GM18951 (cell line): ENCODE data around the gene TP73.

Source experiments
- POLR2A ChIP-seq: IDR thresholded peaks from 4 replicates; pipeline ENCODE4 v1.6.1; 2011; ENCODE audit warnings: mild to moderate bottlenecking; ENCODE audit not compliant: insufficient read length, insufficient read depth; ENCODE audit errors: extremely low read depth
- in situ Hi-C: fragments of 300-500 bp; cut with MboI; formaldehyde crosslinking; loops from one replicate; pipeline ENCODE4 v1.12.0; 2022; ENCODE audit warnings: low sequenced_read_pairs, mixed read lengths, inconsistent platforms; ENCODE audit not compliant: unreplicated experiment

The TP73 gene

GRCh38 chr1:3658231-3658615, 5.9 kb downstream of the TP73 start:
- TF ChIP-seq POLR2A: no peak
- in situ Hi-C loops: no loop called here

- in situ Hi-C loops: no loop called here
- TF ChIP-seq POLR2A: no peak
Measured at GRCh38 chr1:3659093-3659492, 6.8 kb downstream of the TP73 start.

GRCh38 chr1:3660704-3661103, 8.4 kb downstream of the TP73 start:
- in situ Hi-C loops: no loop called here

GRCh38 chr1:3661631-3662030, 9.3 kb downstream of the TP73 start:
- in situ Hi-C loops: no loop called here

More at GRCh38 chr1:3660704-3661103, 8.4 kb downstream of the TP73 start:
- TF ChIP-seq POLR2A: no peak

GRCh38 chr1:3662080-3662671, 9.9 kb downstream of the TP73 start:
- no peak for TF ChIP-seq POLR2A
- in situ Hi-C loops: no loop called here

More at GRCh38 chr1:3661631-3662030, 9.3 kb downstream of the TP73 start:
- no peak for TF ChIP-seq POLR2A

- in situ Hi-C loops: no loop called here
Measured at GRCh38 chr1:3663999-3664699, 11.8 kb downstream of the TP73 start.

GRCh38 chr1:3664700-3665375, 12.5 kb downstream of the TP73 start:
- in situ Hi-C loops: no loop called here

More at GRCh38 chr1:3663999-3664699, 11.8 kb downstream of the TP73 start:
- TF ChIP-seq POLR2A: no peak

GRCh38 chr1:3668148-3668547, 15.8 kb downstream of the TP73 start:
- in situ Hi-C loops: no loop called here
- TF ChIP-seq POLR2A: no peak

More at GRCh38 chr1:3664700-3665375, 12.5 kb downstream of the TP73 start:
- TF ChIP-seq POLR2A: peak; percentile 2

- no peak for TF ChIP-seq POLR2A
- in situ Hi-C loops: no loop called here
Measured at GRCh38 chr1:3668585-3669300, 16.4 kb downstream of the TP73 start.

- in situ Hi-C loops: no loop called here
Measured at GRCh38 chr1:3669421-3669821, 17.1 kb downstream of the TP73 start.

GRCh38 chr1:3669971-3670431, 17.7 kb downstream of the TP73 start:
- TF ChIP-seq POLR2A: no peak
- in situ Hi-C loops: no loop called here

More at GRCh38 chr1:3669421-3669821, 17.1 kb downstream of the TP73 start:
- no peak for TF ChIP-seq POLR2A

GRCh38 chr1:3670823-3671265, 18.5 kb downstream of the TP73 start:
- TF ChIP-seq POLR2A: no peak
- in situ Hi-C loops: no loop called here

GRCh38 chr1:3671371-3672180, 19.3 kb downstream of the TP73 start:
- no peak for TF ChIP-seq POLR2A
- in situ Hi-C loops: no loop called here
